GM12878 (cell line): ENCODE data around the gene COX10. TPM values are rescaled to one million over a fixed set of nuclear protein-coding genes. Genes with fewer than 3 reads are reported as not detected.

Source experiments
- ATAC-seq: fragments of 200-7000 bp; cut with Tn5 transposase; 3 replicates; pipeline ENCODE4 v1.9.1; 2020; ENCODE audit warnings: mild to moderate bottlenecking, moderate library complexity
- BruUV-seq: library from RNA; stranded (reverse); fragments of 400-500 nt; replicated peaks from 2 replicates; lab custom pipeline; 2021; lab: Mats Ljungman, UMichigan
- CTCF ChIA-PET: fragments of 300-600 bp; sonication (Branson Sonifier 250); formaldehyde crosslinking; extraction: SDS; loops from one replicate; lab custom pipeline; 2021; ENCODE audit warnings: inconsistent platforms; lab: Yijun Ruan, JAX
- POLR2A ChIA-PET: fragments of 350-600 bp; formaldehyde crosslinking; extraction: SDS; loops from one replicate; lab custom pipeline; 2021; ENCODE audit warnings: inconsistent platforms; lab: Charles Lee
- RAD21 ChIA-PET: fragments of 300-600 bp; sonication (Branson Sonifier 250); formaldehyde crosslinking; loops from one replicate; lab custom pipeline; 2023; ENCODE audit warnings: antibody characterized with exemption; ENCODE audit not compliant: unreplicated experiment; lab: Charles Lee
- SMC1A ChIA-PET: fragments of 300-600 bp; sonication (Branson Sonifier 250); formaldehyde crosslinking; loops from one replicate; lab custom pipeline; 2023; ENCODE audit not compliant: unreplicated experiment, uncharacterized antibody; lab: Charles Lee
- DNase-seq: peaks from one replicate; pipeline ENCODE4 v3.0.0-alpha.2; 2011; ENCODE audit warnings: low read depth, low spot score
- FAIRE-seq: peaks from 3 replicates; lab custom pipeline; 2011; peaks lifted over from hg19 to GRCh38; lab: Jason Lieb, UNC
- H2AFZ ChIP-seq: 2 replicates; pipeline ENCODE4 v1.6.0; 2011; ENCODE audit warnings: low read depth, low read length, control low read depth; ENCODE audit not compliant: control insufficient read depth
- H3K27ac ChIP-seq: 2 replicates; pipeline ENCODE4 v1.5.1; 2011; ENCODE audit warnings: control low read depth; ENCODE audit not compliant: control insufficient read depth, insufficient read depth
- H3K27me3 ChIP-seq, 2 experiments: replicated peaks in 1 of 2; 2 replicates each; pipeline versions ENCODE4 v1.6.0 to v1.6.1; 2011; ENCODE audit warnings: low read length in 1 of 2; ENCODE audit not compliant: control insufficient read depth in 2 of 2, insufficient read depth in 2 of 2
- H3K36me3 ChIP-seq, 2 experiments: 2 replicates each; pipeline ENCODE4 v1.5.1; 2011; ENCODE audit warnings: low read length in 1 of 2; ENCODE audit not compliant: control insufficient read depth in 2 of 2, insufficient read depth in 2 of 2
- H3K4me1 ChIP-seq: 2 replicates; pipeline ENCODE4 v1.6.1; 2011; ENCODE audit warnings: mild to moderate bottlenecking, low read length, moderate library complexity, mixed read lengths; ENCODE audit not compliant: control insufficient read depth, insufficient read depth
- H3K4me2 ChIP-seq: 2 replicates; pipeline ENCODE4 v1.6.0; 2011; ENCODE audit warnings: control low read depth; ENCODE audit not compliant: control insufficient read depth, insufficient read depth
- H3K4me3 ChIP-seq: fragments of 200-600 bp; sonication (generic); 2 replicates; pipeline ENCODE4 v1.5.1; 2016
- H3K79me2 ChIP-seq: 2 replicates; pipeline ENCODE4 v1.6.0; 2011; ENCODE audit warnings: low read length; ENCODE audit not compliant: control insufficient read depth, insufficient read depth
- H3K9ac ChIP-seq: 2 replicates; pipeline ENCODE4 v1.8.0; 2011; ENCODE audit warnings: low read length, control low read depth, mixed read lengths; ENCODE audit not compliant: control insufficient read depth, insufficient read depth
- H3K9me3 ChIP-seq: replicated peaks from 3 replicates; pipeline ENCODE4 v1.5.1; 2011; ENCODE audit warnings: mild to moderate bottlenecking, low read length; ENCODE audit not compliant: control insufficient read depth, insufficient read depth
- H4K20me1 ChIP-seq: 2 replicates; pipeline ENCODE4 v1.6.0; 2011; ENCODE audit not compliant: control insufficient read depth, insufficient read depth
- CEBPB ChIP-seq, 2 experiments: fragments of 150-350 bp in 1 of 2; IDR thresholded peaks; 2 replicates each; pipeline ENCODE4 v1.6.1; 2012 to 2014; ENCODE audit warnings: low read depth in 2 of 2, low read length in 2 of 2, borderline replicate concordance in 1 of 2, inconsistent platforms in 1 of 2
- CHD4 ChIP-seq: fragments of 200-600 bp; sonication (generic); IDR thresholded peaks from 2 replicates; pipeline ENCODE4 v1.6.1; 2016; ENCODE audit warnings: mild to moderate bottlenecking
- MEF2A ChIP-seq: IDR thresholded peaks from 2 replicates; pipeline ENCODE4 v1.6.1; 2011; ENCODE audit warnings: low read depth, mild to moderate bottlenecking, low read length, moderate library complexity; ENCODE audit not compliant: insufficient read depth
- MTA3 ChIP-seq: IDR thresholded peaks from 2 replicates; pipeline ENCODE4 v1.6.1; 2012; ENCODE audit warnings: low read length, inconsistent platforms, borderline replicate concordance
- MXI1 ChIP-seq: fragments of 150-350 bp; IDR thresholded peaks from 2 replicates; pipeline ENCODE4 v1.6.1; 2011; ENCODE audit warnings: low read depth, mild to moderate bottlenecking, inconsistent platforms, low read length, improper control_type of control experiment
- NFXL1 ChIP-seq: fragments of 450-650 bp; IDR thresholded peaks from 2 replicates; pipeline ENCODE4 v1.6.1; 2017; ENCODE audit warnings: antibody characterized with exemption, mild to moderate bottlenecking, borderline replicate concordance
- RB1 ChIP-seq: fragments of 450-650 bp; formaldehyde crosslinking; IDR thresholded peaks from 2 replicates; pipeline ENCODE4 v1.6.1; 2017; ENCODE audit warnings: mild to moderate bottlenecking, borderline replicate concordance
- RFX5 ChIP-seq: IDR thresholded peaks from 2 replicates; pipeline ENCODE4 v1.6.1; 2011; ENCODE audit warnings: low read depth, low read length, improper control_type of control experiment
- RUNX3 ChIP-seq: IDR thresholded peaks from 2 replicates; pipeline ENCODE4 v1.6.1; 2012; ENCODE audit warnings: low read length, inconsistent platforms
- SPI1 ChIP-seq: IDR thresholded peaks from 2 replicates; pipeline ENCODE4 v1.6.1; 2011; ENCODE audit warnings: low read depth, mild to moderate bottlenecking, low read length, moderate library complexity, borderline replicate concordance; ENCODE audit not compliant: insufficient read depth
- SREBF1 ChIP-seq: IDR thresholded peaks from 2 replicates; pipeline ENCODE4 v1.6.1; 2012; ENCODE audit warnings: mild to moderate bottlenecking, low read length
- STAT1 ChIP-seq: fragments of 450-650 bp; conservative IDR thresholded peaks from 2 replicates; pipeline ENCODE4 v1.6.1; 2014; ENCODE audit warnings: antibody characterized with exemption, mild to moderate bottlenecking
- STAT3 ChIP-seq: IDR thresholded peaks from 2 replicates; pipeline ENCODE4 v1.6.1; 2011; ENCODE audit warnings: low read depth, low read length, improper control_type of control experiment
- YY1 ChIP-seq: IDR thresholded peaks from 2 replicates; pipeline ENCODE4 v1.6.1; 2011; ENCODE audit warnings: low read depth, mild to moderate bottlenecking, low read length
- WGBS: methylation state at CpG from one replicate; pipeline ENCODE4 v1.1.6; 2016; ENCODE audit warnings: low lambda C conversion rate; ENCODE audit not compliant: insufficient replicate concordance, insufficient coverage; ENCODE audit errors: missing lambda C conversion rate; 5-methylcytosine and 5-hydroxymethylcytosine counted together
- in situ Hi-C: fragments of 300-500 bp; cut with MboI; formaldehyde crosslinking; loops from 9 replicates; pipeline ENCODE4 v1.14.3; 2018; ENCODE audit warnings: mixed read lengths
- intact Hi-C: fragments of 100-400 bp; cut with micrococcal nuclease; formaldehyde crosslinking; loops from one replicate; pipeline ENCODE4 v1.14.2; 2022; ENCODE audit not compliant: unreplicated experiment
- polyA plus RNA-seq, 11 experiments: library from polyadenylated mRNA; depleted of rRNA in 4 of 11; unstranded in 6 of 11; stranded (reverse) in 5 of 11; fragments of >200 nt; fragmentation: Nextera tagmentation in 4 of 11; fragmentation: Illumina TruSeq in 1 of 11; extraction: Ambion mirVana in 4 of 11; extraction: Trizol in 1 of 11; gene quantifications; 1 replicate in 1 of 11; 2 replicates in 10 of 11; pipeline versions ENCODE4 v1.2.1 to v1.2.3, GENCODE V29; 2011 to 2016; ENCODE audit warnings: inconsistent platforms in 2 of 11, missing spikeins in 2 of 11, low read depth in 1 of 11
- total RNA-seq, 4 experiments: library from RNA; depleted of rRNA in 3 of 4; stranded (reverse); fragments of >200 nt in 3 of 4; fragmentation: Illumina TruSeq in 1 of 4; extraction: Trizol in 1 of 4; gene quantifications; 2 replicates each; pipeline versions ENCODE4 v1.2.1 to v1.2.3, GENCODE V29; 2013 to 2021
- TF ChIP-seq, protein P1 (sequence below): fragments of 150-350 bp; IDR thresholded peaks from 2 replicates; pipeline ENCODE4 v1.6.1; 2014; ENCODE audit warnings: mild to moderate bottlenecking, low read depth, low read length
- TF ChIP-seq, protein P2 (sequence below): fragments of 450-650 bp; IDR thresholded peaks from 2 replicates; pipeline ENCODE4 v1.6.1; 2017; ENCODE audit warnings: mild to moderate bottlenecking, moderate library complexity
- TF ChIP-seq, protein P3 (sequence below): IDR thresholded peaks from 2 replicates; pipeline ENCODE4 v1.6.1; 2011; ENCODE audit warnings: mild to moderate bottlenecking, low read depth, low read length, moderate library complexity; ENCODE audit not compliant: insufficient replicate concordance
- TF ChIP-seq, protein P4 (sequence below): fragments of 450-650 bp; conservative IDR thresholded peaks from 2 replicates; pipeline ENCODE4 v1.6.1; 2017; ENCODE audit warnings: mild to moderate bottlenecking, moderate library complexity

COX10 gene
- total and polyA plus RNA-seq, 10 of the 15 experiments (the other 5 are each of a cell fraction or from before 2014, with no cell fraction given), result 9.6 to 29.4 (median 21.3) TPM

DNA sequence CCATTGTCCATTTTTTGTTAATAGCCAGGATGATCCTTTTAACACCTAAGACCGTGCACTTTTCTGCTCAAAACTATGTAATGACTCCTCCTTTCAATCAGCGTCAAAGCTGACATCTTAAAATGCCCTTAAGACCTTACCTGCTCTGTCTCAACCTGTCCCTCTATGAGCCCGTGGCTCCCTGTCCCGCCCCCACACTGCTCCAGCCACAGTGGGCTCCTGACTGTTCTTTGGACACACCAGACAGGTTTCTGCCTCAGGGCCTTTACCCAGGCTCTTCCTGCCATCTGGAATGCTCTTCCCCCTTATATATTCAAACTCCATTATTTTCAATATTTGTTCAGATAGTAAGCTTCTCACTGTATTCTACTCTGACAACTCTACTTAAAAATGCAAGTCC is 153.3 kb downstream of the COX10 start:
- SMC1A ChIA-PET, result no interaction called here
- in situ Hi-C loops (no loop called here), intact Hi-C loops (no loop called here)
- ATAC-seq, result no peak
- Histone ChIP-seq H3K4me2 (no peak overlapping the region), H3K79me2 (no peaks in the 10 kb centered on the region), H3K36me3 (no peaks in the 10 kb centered on the region), H3K27me3 (no peaks in the 10 kb centered on the region), H3K27ac (no peak overlapping the region), H3K9ac (no peak overlapping the region), H3K4me3 (no peak overlapping the region), H3K4me1 (no peaks in the 10 kb centered on the region), H2AFZ (no peak overlapping the region), H4K20me1 (no peaks in the 10 kb centered on the region), H3K9me3 (no peaks in the 10 kb centered on the region)
- RAD21 ChIA-PET, result no interaction called here
- DNase-seq, result no peak
- POLR2A ChIA-PET, result no interaction called here
- BruUV-seq, result no TSS peak
- CTCF ChIA-PET, result no interaction called here
- FAIRE-seq, result no peak
- 89% methylated on average over 4 of the region's 4 CpGs for WGBS
- no peak for TF ChIP-seq CHD4
- no peak for TF ChIP-seq MTA3
- TF ChIP-seq, protein P1, sequence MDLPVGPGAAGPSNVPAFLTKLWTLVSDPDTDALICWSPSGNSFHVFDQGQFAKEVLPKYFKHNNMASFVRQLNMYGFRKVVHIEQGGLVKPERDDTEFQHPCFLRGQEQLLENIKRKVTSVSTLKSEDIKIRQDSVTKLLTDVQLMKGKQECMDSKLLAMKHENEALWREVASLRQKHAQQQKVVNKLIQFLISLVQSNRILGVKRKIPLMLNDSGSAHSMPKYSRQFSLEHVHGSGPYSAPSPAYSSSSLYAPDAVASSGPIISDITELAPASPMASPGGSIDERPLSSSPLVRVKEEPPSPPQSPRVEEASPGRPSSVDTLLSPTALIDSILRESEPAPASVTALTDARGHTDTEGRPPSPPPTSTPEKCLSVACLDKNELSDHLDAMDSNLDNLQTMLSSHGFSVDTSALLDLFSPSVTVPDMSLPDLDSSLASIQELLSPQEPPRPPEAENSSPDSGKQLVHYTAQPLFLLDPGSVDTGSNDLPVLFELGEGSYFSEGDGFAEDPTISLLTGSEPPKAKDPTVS, result no peak
- TF ChIP-seq STAT1, result no peak
- no peak for TF ChIP-seq MEF2A
- TF ChIP-seq STAT3, result no peak
- TF ChIP-seq RB1, result no peak
- no peak for TF ChIP-seq RUNX3
- TF ChIP-seq MXI1, result no peak
- no peak for TF ChIP-seq RFX5
- TF ChIP-seq YY1, result no peak
- TF ChIP-seq, protein P2, sequence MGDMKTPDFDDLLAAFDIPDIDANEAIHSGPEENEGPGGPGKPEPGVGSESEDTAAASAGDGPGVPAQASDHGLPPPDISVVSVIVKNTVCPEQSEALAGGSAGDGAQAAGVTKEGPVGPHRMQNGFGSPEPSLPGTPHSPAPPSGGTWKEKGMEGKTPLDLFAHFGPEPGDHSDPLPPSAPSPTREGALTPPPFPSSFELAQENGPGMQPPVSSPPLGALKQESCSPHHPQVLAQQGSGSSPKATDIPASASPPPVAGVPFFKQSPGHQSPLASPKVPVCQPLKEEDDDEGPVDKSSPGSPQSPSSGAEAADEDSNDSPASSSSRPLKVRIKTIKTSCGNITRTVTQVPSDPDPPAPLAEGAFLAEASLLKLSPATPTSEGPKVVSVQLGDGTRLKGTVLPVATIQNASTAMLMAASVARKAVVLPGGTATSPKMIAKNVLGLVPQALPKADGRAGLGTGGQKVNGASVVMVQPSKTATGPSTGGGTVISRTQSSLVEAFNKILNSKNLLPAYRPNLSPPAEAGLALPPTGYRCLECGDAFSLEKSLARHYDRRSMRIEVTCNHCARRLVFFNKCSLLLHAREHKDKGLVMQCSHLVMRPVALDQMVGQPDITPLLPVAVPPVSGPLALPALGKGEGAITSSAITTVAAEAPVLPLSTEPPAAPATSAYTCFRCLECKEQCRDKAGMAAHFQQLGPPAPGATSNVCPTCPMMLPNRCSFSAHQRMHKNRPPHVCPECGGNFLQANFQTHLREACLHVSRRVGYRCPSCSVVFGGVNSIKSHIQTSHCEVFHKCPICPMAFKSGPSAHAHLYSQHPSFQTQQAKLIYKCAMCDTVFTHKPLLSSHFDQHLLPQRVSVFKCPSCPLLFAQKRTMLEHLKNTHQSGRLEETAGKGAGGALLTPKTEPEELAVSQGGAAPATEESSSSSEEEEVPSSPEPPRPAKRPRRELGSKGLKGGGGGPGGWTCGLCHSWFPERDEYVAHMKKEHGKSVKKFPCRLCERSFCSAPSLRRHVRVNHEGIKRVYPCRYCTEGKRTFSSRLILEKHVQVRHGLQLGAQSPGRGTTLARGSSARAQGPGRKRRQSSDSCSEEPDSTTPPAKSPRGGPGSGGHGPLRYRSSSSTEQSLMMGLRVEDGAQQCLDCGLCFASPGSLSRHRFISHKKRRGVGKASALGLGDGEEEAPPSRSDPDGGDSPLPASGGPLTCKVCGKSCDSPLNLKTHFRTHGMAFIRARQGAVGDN, result no peak
- no peak for TF ChIP-seq NFXL1
- TF ChIP-seq SREBF1, result no peak
- TF ChIP-seq, protein P3, sequence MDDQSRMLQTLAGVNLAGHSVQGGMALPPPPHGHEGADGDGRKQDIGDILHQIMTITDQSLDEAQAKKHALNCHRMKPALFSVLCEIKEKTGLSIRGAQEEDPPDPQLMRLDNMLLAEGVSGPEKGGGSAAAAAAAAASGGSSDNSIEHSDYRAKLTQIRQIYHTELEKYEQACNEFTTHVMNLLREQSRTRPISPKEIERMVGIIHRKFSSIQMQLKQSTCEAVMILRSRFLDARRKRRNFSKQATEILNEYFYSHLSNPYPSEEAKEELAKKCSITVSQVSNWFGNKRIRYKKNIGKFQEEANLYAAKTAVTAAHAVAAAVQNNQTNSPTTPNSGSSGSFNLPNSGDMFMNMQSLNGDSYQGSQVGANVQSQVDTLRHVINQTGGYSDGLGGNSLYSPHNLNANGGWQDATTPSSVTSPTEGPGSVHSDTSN, result no peak
- TF ChIP-seq CEBPB (IDR thresholded peaks at IDR 0.05; ENCODE audit: borderline replicate concordance in 1 of 2, low read depth in 2 of 2, low read length in 2 of 2), result no peak
- TF ChIP-seq, protein P4, sequence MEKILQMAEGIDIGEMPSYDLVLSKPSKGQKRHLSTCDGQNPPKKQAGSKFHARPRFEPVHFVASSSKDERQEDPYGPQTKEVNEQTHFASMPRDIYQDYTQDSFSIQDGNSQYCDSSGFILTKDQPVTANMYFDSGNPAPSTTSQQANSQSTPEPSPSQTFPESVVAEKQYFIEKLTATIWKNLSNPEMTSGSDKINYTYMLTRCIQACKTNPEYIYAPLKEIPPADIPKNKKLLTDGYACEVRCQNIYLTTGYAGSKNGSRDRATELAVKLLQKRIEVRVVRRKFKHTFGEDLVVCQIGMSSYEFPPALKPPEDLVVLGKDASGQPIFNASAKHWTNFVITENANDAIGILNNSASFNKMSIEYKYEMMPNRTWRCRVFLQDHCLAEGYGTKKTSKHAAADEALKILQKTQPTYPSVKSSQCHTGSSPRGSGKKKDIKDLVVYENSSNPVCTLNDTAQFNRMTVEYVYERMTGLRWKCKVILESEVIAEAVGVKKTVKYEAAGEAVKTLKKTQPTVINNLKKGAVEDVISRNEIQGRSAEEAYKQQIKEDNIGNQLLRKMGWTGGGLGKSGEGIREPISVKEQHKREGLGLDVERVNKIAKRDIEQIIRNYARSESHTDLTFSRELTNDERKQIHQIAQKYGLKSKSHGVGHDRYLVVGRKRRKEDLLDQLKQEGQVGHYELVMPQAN, result no peak
- TF ChIP-seq SPI1, result no peak
